Measurements from ENCODE around the gene MARF1.
"Not testable (repeated sequence)": the region's sequence is repeated elsewhere in the genome, so short reads cannot be mapped to it uniquely, and the experiment has no call there.

MARF1 gene

DNA sequence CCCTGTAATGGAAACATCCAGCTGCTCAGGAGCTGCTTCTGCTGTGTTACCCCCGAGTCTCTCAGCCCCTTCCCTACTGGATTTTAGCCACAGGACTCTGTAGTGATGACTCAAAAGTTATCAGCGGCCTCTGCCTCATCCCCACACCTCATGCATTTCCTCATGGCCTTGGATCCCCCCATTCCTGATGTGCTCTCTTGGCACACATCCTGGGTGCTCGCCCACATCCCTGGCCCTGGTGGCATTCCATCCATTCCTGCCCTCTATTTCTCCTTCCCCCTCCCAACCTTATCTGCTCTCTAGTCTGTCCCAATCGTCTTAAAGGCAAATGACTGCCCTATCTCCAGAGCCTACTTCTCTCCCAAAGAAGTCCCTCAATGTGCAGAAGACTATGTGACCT, 24.6 kb downstream of the MARF1 start:
- DNase-seq, result no peak

GRCh38 chr16:15617901-15618300, 25.1 kb downstream of the MARF1 start:
- DNase-seq, result no peak

GRCh38 chr16:15616475-15617165, 26.3 kb downstream of the MARF1 start:
- DNase-seq, result no peak

- DNase-seq, result no peak
Observed at GRCh38 chr16:15616012-15616411, 26.9 kb downstream of the MARF1 start.

- DNase-seq, result no peak
Observed at GRCh38 chr16:15613676-15614075, 29.3 kb downstream of the MARF1 start.

GRCh38 chr16:15611610-15612009, 31.3 kb downstream of the MARF1 start:
- DNase-seq, result no peak

- DNase-seq, result no peak
Observed at GRCh38 chr16:15610369-15610871, 32.5 kb downstream of the MARF1 start.

DNA sequence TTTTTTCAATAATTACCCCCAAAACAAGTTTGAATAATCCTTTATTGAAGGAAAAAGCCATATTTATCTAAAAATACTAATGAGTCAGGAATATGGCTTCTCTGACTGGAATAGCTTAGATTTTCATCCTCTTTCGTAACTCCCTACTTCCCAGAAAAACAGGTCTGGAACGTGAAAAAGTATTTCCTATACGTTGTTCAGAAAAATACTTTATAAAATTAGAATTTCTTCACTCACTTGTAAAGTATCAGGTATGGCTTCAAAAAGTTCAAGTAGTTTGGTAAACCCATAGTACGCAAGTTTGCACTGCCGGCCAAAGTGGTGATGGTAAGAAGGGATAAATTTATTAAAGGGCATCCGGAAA, 33.7 kb downstream of the MARF1 start:
- DNase-seq, result no peak

GRCh38 chr16:15608398-15609285, 34.3 kb downstream of the MARF1 start:
- DNase-seq, result no peak

GRCh38 chr16:15607700-15608396, 35.1 kb downstream of the MARF1 start:
- DNase-seq, result no peak

DNA sequence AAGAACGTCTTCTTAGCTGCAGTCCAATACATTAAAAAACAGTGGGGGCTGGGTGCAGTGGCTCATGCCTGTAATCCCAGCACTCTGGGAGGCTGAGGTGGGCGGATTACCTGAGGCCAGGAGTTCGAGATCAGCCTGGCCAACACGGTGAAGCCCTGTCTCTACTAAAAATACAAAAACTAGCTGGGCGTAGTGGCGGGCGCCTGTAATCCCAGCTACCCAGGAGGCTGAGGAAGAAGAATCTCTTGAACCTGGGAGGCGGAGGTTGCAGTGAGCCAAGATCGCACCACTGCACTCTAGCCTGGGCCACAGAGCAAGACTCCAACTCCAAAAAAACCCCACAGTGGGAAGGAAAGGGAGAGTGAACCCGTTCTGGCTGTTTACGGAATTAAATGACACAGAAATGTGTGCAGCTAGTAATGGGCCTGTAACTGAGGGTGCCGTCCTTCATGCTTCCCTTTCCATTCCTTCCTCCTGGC, 35.7 kb downstream of the MARF1 start:
- not testable (repeated sequence) for DNase-seq

DNA sequence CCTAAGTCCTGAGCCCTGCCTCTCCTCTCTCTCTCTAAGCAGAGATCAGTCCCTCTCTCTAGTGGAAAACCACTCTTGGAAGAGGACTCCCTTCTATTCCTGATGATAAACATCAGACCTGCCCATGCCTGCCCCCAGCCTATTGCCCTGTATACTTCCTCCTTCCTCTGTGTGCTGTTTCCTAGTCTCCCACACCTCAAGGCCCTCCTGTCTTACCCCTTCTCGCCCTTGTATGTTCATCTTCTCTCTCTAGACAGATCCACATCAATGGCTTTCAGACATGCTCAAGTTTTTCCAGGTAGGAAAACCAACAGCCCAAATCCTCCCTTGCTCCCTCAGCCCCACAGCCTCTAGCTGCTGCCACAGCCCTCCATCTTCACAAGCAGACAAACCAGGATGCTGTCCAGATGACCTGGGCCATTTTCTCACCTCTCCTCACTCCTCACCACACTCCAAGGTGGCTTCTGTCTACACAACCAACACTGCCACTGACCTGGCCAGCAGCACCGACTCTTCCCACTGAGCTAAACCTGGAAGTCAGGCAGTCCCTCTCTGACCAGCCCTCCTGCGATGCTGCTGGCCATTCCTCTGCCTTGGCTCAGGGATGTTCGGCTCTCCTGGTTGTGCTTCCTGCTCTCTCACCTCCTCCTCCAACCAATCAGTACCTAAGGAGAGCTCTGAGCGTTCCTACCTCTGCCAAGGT, 36.3 kb downstream of the MARF1 start:
- no peak for DNase-seq

DNA sequence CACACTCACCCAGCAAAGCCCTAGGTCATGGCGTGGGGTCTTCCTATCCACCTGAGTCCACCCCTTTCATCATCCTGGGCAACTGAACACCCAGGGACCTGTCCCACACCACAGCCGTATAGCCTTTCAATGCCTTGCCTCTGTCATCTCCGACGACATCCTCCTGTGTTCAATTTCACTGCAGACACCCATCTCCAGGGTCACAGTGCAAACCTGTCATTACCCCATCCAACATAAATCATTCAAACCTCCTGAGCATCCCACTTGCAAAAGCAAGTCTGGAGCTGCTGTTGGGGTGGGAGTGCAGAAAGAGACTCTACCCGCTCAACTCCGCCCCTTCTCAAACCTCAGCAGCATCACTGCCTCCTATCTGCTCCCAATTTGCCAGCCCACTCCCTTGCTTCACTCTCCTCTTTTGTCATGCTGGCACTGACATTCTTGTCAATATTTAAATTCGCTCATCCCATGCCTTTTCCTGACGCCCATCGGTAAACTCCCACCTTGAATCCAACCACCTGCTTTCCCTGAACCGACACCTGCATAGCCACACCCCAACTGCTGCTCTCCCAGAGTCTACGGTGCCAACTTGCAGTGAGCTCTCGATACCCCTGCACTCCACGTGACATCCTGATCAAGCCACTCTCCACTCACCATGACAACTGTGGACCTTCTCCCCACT, 37.0 kb downstream of the MARF1 start:
- no peak for DNase-seq

DNA sequence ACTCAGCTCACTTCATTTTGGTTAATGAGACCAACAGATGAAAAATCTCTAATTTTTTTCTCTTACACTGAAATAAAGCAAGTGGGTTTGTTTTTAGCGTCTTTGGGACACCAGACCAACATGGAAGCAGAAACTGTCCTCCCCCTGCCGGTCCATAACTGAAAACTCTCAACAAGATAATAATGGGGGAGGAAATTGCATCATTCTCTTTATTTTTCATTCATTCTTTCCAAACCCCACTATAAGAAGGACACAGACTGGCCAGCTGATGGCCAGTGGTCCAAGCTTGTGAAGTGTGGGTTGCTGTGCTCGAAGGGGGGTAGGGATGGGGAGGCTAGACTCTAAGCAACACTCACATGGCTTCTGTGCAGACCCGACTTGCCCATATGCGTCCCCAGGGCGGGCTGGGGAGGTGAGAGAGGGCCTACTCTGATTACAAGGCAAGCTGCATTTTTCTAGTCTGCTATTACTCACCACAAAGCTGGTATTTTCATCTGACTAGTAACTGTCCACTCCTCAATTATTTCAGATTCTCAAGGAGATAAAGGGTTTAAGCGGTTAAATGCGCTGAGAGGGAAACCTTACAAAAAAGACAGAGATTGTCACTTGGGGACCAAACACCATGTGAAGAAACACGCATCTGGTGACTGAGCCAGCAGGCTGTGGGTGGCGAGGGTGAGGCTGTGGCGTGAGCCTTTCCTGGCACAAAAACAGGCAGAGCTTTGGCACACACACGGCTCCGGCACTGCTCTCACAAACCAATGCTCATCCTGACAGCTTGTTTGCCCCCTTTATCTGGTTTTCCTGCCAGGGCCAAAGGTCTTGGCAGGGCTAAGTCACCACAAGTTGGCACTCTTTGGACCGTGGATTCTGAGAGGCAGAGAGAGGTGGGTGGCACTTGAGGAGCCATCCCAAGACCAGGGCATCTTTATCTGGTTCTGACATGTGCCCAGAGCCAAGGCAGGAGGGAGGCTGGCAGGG, 38.2 kb downstream of the MARF1 start:
- DNase-seq, result no peak

GRCh38 chr16:15602285-15603044, 40.5 kb downstream of the MARF1 start:
- no peak for DNase-seq

DNA sequence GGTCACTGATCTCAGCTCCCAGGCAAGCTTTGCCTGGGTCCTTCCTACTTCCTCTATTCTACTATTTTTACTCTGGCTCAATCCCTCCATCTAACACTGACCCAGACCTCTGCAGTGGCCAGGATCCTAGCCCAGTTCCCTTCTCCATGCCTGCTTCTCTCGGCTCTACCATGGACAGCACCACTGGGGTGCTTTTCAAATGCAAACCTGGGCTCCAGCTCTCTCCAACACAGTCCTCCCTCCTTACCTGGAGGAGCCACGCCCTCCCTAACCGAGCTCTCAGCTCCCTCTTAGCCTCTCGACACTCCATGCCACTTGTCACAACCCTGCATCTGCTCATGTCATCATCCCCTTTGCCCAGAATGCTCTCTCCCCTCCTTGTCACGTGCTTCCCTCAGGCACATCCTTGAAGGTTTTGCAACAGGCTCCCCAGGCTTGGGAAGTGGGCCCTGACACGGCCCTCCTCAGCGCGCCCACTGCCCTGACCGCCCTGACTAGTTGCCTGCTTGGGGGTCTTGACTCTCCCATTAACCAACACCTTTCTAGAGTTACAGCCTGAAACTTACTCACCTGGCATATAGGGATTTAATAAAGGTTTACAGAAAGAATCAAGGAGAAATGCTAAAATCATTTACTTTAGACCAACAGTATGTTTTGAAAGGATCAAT, 41.6 kb downstream of the MARF1 start:
- DNase-seq, result no peak

DNA sequence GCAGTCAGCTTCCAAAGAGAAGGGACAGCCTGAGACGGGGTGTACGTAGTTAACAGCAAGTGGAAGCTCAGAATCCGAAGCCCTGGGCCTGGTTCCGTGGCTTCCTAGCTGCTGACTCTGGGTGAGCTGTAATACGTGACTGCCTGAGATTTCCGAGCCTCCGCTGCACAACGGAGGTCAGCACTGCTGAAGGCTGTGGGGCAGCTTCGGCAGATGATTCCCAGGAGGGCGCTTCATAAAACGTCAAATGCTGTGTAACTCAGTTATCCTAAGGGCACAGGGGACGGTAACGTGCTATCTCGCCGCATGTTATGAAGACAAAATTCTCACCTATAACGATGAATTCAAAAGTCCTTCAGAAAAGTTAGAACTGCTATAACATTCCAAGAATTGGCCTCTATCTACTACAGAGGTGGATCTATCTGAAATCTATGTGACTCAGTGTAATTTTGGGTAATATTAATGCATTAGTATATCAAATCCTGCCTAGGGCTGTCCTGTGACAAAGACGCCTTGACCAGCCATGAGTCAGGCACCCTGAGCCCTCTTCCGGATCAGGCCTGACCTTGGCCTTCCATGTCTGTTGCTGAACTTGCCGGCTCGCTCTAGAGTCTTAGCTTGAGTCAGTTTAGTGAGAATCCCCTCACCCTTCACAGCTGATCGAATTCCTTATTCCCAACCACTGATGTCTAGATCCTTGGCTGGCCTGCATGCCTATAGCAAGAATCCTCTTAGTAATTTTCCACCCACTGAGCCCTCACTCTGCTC, 43.5 kb downstream of the MARF1 start:
- no peak for DNase-seq

GRCh38 chr16:15598648-15599190, 44.2 kb downstream of the MARF1 start:
- DNase-seq, result no peak
